H9 (cell line): ENCODE measurements around the gene SLC9A9. TPM values are rescaled to one million over a fixed set of nuclear protein-coding genes. Genes with fewer than 3 reads are reported as not detected.

Experiments
- DNase-seq: peaks from one replicate; pipeline ENCODE4 v3.0.0-alpha.2; 2017
- H2AFZ ChIP-seq: one replicate; pipeline ENCODE4 v1.6.1; 2013; ENCODE audit warnings: mild to moderate bottlenecking, low read length, control low read depth, moderate library complexity
- H2AK5ac ChIP-seq: 2 replicates; pipeline ENCODE4 v1.6.1; 2013; ENCODE audit warnings: low read length, control low read depth, mixed read lengths; ENCODE audit not compliant: insufficient read length
- H2BK120ac ChIP-seq: one replicate; pipeline ENCODE4 v1.6.1; 2013; ENCODE audit warnings: low read depth, mild to moderate bottlenecking, low read length, control low read depth, inconsistent platforms; ENCODE audit not compliant: poor library complexity, severe bottlenecking
- H2BK12ac ChIP-seq: 2 replicates; pipeline ENCODE4 v1.6.1; 2013; ENCODE audit warnings: low read length, control low read depth, mixed read lengths, low read depth; ENCODE audit not compliant: insufficient read length
- H2BK15ac ChIP-seq: 2 replicates; pipeline ENCODE4 v1.6.1; 2013; ENCODE audit warnings: low read depth, low read length, control low read depth
- H2BK20ac ChIP-seq: one replicate; pipeline ENCODE4 v1.6.1; 2013; ENCODE audit warnings: low read depth, mild to moderate bottlenecking, low read length, control low read depth, inconsistent platforms; ENCODE audit not compliant: poor library complexity, severe bottlenecking
- H2BK5ac ChIP-seq: 2 replicates; pipeline ENCODE4 v1.6.1; 2013; ENCODE audit warnings: low read length, control low read depth, mixed read lengths; ENCODE audit not compliant: insufficient read length
- H3K14ac ChIP-seq: 2 replicates; pipeline ENCODE4 v1.6.1; 2013; ENCODE audit warnings: low read length, control low read depth; ENCODE audit not compliant: insufficient read depth
- H3K18ac ChIP-seq: 2 replicates; pipeline ENCODE4 v1.6.1; 2013; ENCODE audit warnings: low read depth, mild to moderate bottlenecking, mixed read lengths, low read length, control low read depth; ENCODE audit not compliant: insufficient read length
- H3K23ac ChIP-seq: 2 replicates; pipeline ENCODE4 v1.6.1; 2013; ENCODE audit warnings: low read length, control low read depth, mixed read lengths, low read depth; ENCODE audit not compliant: insufficient read length
- H3K23me2 ChIP-seq: 2 replicates; pipeline ENCODE4 v1.6.1; 2013; ENCODE audit warnings: low read depth, mild to moderate bottlenecking, mixed read lengths, low read length, control low read depth; ENCODE audit not compliant: insufficient read length, poor library complexity, severe bottlenecking
- H3K27ac ChIP-seq: 2 replicates; pipeline ENCODE4 v1.5.1; 2013; ENCODE audit warnings: low read length, control low read depth, mixed read lengths, low read depth; ENCODE audit not compliant: insufficient read length
- H3K27me3 ChIP-seq: 2 replicates; pipeline ENCODE4 v1.6.1; 2013; ENCODE audit warnings: low read length, control low read depth, inconsistent platforms; ENCODE audit not compliant: insufficient read depth
- H3K4ac ChIP-seq: 2 replicates; pipeline ENCODE4 v1.6.1; 2013; ENCODE audit warnings: low read depth, mild to moderate bottlenecking, control low read depth, inconsistent platforms, low read length, moderate library complexity
- H3K4me1 ChIP-seq: 2 replicates; pipeline ENCODE4 v1.6.1; 2013; ENCODE audit warnings: low read length, control low read depth, inconsistent platforms; ENCODE audit not compliant: insufficient read depth
- H3K4me2 ChIP-seq: 2 replicates; pipeline ENCODE4 v1.6.1; 2013; ENCODE audit warnings: low read length, control low read depth, mixed read lengths; ENCODE audit not compliant: insufficient read length, insufficient read depth
- H3K56ac ChIP-seq: 2 replicates; pipeline ENCODE4 v1.6.1; 2013; ENCODE audit warnings: low read depth, mild to moderate bottlenecking, mixed read lengths, low read length, control low read depth; ENCODE audit not compliant: insufficient read length
- H3K79me1 ChIP-seq: 2 replicates; pipeline ENCODE4 v1.6.1; 2013; ENCODE audit warnings: low read depth, mild to moderate bottlenecking, moderate library complexity, low read length, control low read depth, inconsistent platforms; ENCODE audit not compliant: insufficient read depth, poor library complexity, severe bottlenecking
- H3K79me2 ChIP-seq: 2 replicates; pipeline ENCODE4 v1.6.1; 2013; ENCODE audit warnings: low read length, control low read depth, inconsistent platforms; ENCODE audit not compliant: insufficient read depth
- H3K9ac ChIP-seq: 2 replicates; pipeline ENCODE4 v1.6.1; 2013; ENCODE audit warnings: low read length, control low read depth, mixed read lengths; ENCODE audit not compliant: insufficient read length; ENCODE audit errors: extremely low read depth
- H3K9me3 ChIP-seq: one replicate; pipeline ENCODE4 v1.6.1; 2013; ENCODE audit warnings: low read depth, low read length, inconsistent platforms; ENCODE audit not compliant: control insufficient read depth
- H3T11ph ChIP-seq: one replicate; pipeline ENCODE4 v1.6.1; 2013; ENCODE audit warnings: mild to moderate bottlenecking, low read length, control low read depth, inconsistent platforms
- H4K20me1 ChIP-seq: one replicate; pipeline ENCODE4 v1.6.1; 2013; ENCODE audit not compliant: control insufficient read depth, insufficient read length, insufficient read depth
- H4K5ac ChIP-seq: 2 replicates; pipeline ENCODE4 v1.6.1; 2013; ENCODE audit warnings: low read depth, mild to moderate bottlenecking, mixed read lengths, low read length, control low read depth; ENCODE audit not compliant: insufficient read length
- H4K8ac ChIP-seq: replicated peaks from 2 replicates; pipeline ENCODE4 v1.6.1; 2013; ENCODE audit warnings: low read length, control low read depth, mixed read lengths, low read depth; ENCODE audit not compliant: insufficient read length
- H4K91ac ChIP-seq: 2 replicates; pipeline ENCODE4 v1.6.1; 2013; ENCODE audit warnings: low read depth, mild to moderate bottlenecking, moderate library complexity, mixed read lengths, low read length, control low read depth; ENCODE audit not compliant: insufficient read length
- H3K27ac Mint-ChIP-seq, 3 experiments: 2 replicates in 2 of 3; 3 replicates in 1 of 3; pipeline ENCODE4 v1.8.0; 2020 to 2021; ENCODE audit warnings: mixed read lengths in 3 of 3, mild to moderate bottlenecking in 1 of 3, moderate library complexity in 1 of 3
- H3K27me3 Mint-ChIP-seq: 2 replicates; pipeline ENCODE4 v1.8.0; 2021; ENCODE audit warnings: low read depth, mild to moderate bottlenecking, moderate library complexity, mixed read lengths
- H3K36me3 Mint-ChIP-seq, 3 experiments: 2 replicates in 2 of 3; 3 replicates in 1 of 3; pipeline ENCODE4 v1.8.0; 2020 to 2021; ENCODE audit warnings: low read depth in 3 of 3, mixed read lengths in 3 of 3; ENCODE audit not compliant: insufficient read depth in 1 of 3
- H3K4me1 Mint-ChIP-seq, 2 experiments: 2 replicates each; pipeline ENCODE4 v1.8.0; 2020; ENCODE audit warnings: mixed read lengths in 2 of 2
- H3K4me3 Mint-ChIP-seq, 2 experiments: 2 replicates in 1 of 2; 3 replicates in 1 of 2; pipeline ENCODE4 v1.8.0; 2020 to 2021; ENCODE audit warnings: mild to moderate bottlenecking in 2 of 2, mixed read lengths in 2 of 2, moderate library complexity in 1 of 2
- H3K9me3 Mint-ChIP-seq, 2 experiments: 2 replicates in 1 of 2; 3 replicates in 1 of 2; pipeline ENCODE4 v1.8.0; 2020; ENCODE audit warnings: mild to moderate bottlenecking in 2 of 2, mixed read lengths in 2 of 2, moderate library complexity in 1 of 2
- CTCF ChIP-seq: fragments of 200-600 bp; sonication (generic); conservative IDR thresholded peaks from 3 replicates; pipeline ENCODE4 v1.8.0; 2021; ENCODE audit warnings: antibody characterized with exemption, mild to moderate bottlenecking
- WGBS: extraction: QIAGEN DNeasy Blood & Tissue Kit; methylation state at CpG from one replicate; pipeline ENCODE4 v1.1.7; 2013; ENCODE audit warnings: missing lambda C conversion rate, low lambda C conversion rate, mixed read lengths; ENCODE audit not compliant: insufficient read length; ENCODE audit errors: extremely low coverage; 5-methylcytosine and 5-hydroxymethylcytosine counted together
- total RNA-seq: library from RNA; stranded (reverse); gene quantifications from 2 replicates; pipeline ENCODE4 v1.2.1, GENCODE V29; 2021

SLC9A9 gene
- total RNA-seq, 1 experiment from 2014 or later = 0.35 TPM

DNA sequence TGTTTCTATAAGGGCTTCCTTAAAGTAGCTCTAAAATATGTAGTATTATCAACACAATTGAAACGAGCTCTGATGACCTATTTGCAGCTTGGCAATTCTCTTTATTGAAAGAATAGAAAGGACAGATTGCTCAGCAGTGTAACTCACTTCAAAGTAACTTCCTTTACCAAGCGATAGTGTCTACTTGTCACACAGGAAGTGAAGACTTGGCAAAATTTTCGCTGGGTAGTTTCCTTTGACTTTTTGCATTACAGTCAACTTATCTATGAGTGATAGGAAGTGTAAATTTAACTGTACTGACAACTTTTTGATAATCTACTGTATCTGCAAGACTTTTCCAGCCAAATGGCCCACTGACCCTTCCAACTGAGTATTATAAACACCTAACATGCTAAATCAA, 22.8 kb downstream of the SLC9A9 start:
- Histone ChIP-seq H3K4ac (no peak overlapping the region), H4K8ac (no peak overlapping the region), H3T11ph (no peak overlapping the region), H3K27me3 (no peaks in the 10 kb centered on the region), H3K4me1 (no peaks in the 10 kb centered on the region), H3K9ac (no peak overlapping the region), H3K9me3 (no peaks in the 10 kb centered on the region), H2AK5ac (no peak overlapping the region), H3K79me1 (no peaks in the 10 kb centered on the region), H2AFZ (no peak overlapping the region), H2BK12ac (no peak overlapping the region), H3K27ac (no peak overlapping the region), H4K91ac (no peak overlapping the region), H4K20me1 (no peaks in the 10 kb centered on the region), H2BK120ac (no peak overlapping the region), H2BK5ac (no peak overlapping the region), H3K79me2 (no peaks in the 10 kb centered on the region), H2BK15ac (no peak overlapping the region), H3K56ac (no peak overlapping the region), H3K23ac (no peak overlapping the region), H2BK20ac (no peak overlapping the region), H4K5ac (no peak overlapping the region), H3K18ac (no peak overlapping the region), H3K23me2 (no peaks in the 10 kb centered on the region), H3K4me2 (no peak overlapping the region), H3K14ac (no peak overlapping the region)
- WGBS = no CpG with 5 or more reads among the region's 3 CpGs
- H3K36me3 Mint-ChIP-seq = no peaks in the 10 kb centered on the region; a peak in 1 of 7 replicates
- H3K27ac Mint-ChIP-seq = no peak overlapping the region
- H3K4me3 Mint-ChIP-seq = no peak overlapping the region
- DNase-seq = no peak
- no peaks in the 10 kb centered on the region for H3K27me3 Mint-ChIP-seq
- TF ChIP-seq CTCF = no peak
- H3K9me3 Mint-ChIP-seq = no peaks in the 10 kb centered on the region
- peaks cover 3 to 7% of the 10 kb centered on the region in 2 experiments for H3K4me1 Mint-ChIP-seq
